ENCODE data around the gene NOD1.
A peak's percentile ranks its signal among the peaks of the same experiment; 100 is the strongest.
"Not testable (repeated sequence)": the region's sequence is repeated elsewhere in the genome, so short reads cannot be mapped to it uniquely, and the experiment has no call there.

NOD1 gene

DNA sequence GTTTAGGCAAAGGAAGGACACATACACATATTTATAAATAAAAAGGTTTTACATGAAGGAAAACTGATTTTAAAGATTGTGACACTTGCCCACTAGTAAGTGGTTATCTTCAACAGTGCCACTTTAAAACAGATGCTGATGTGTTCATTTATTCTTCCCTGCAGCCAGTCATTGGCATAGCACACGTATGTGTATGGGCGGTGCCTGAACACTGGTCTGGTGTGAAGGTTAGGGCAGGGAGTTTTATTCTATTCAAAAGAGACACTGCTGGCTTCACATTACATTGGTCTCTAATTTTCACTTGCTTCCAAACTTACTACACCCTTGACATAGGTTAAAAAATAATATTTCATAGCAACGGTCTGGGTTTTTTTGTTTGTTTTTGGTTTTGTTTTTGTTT, 57.9 kb downstream of the NOD1 start:
- DNase-seq (ENCODE audit: low read depth): no peak

DNA sequence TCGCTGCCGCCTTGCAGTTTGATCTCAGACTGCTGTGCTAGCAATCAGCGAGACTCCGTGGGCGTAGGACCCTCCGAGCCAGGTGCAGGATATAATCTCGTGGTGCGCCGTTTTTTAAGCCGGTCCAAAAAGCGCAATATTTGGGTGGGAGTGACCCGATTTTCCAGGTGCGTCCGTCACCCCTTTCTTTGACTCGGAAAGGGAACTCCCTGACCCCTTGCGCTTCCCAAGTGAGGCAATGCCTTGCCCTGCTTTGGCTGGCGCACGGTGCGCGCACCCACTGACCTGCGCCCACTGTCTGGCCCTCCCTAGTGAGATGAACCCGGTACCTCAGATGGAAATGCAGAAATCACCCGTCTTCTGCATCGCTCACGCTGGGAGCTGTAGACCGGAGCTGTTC, 58.5 kb downstream of the NOD1 start:
- not testable (repeated sequence) for DNase-seq (ENCODE audit: low read depth)

- no peak for DNase-seq (ENCODE audit: low read depth)
Observed at GRCh38 chr7:30413864-30414263, 64.7 kb downstream of the NOD1 start.

DNA sequence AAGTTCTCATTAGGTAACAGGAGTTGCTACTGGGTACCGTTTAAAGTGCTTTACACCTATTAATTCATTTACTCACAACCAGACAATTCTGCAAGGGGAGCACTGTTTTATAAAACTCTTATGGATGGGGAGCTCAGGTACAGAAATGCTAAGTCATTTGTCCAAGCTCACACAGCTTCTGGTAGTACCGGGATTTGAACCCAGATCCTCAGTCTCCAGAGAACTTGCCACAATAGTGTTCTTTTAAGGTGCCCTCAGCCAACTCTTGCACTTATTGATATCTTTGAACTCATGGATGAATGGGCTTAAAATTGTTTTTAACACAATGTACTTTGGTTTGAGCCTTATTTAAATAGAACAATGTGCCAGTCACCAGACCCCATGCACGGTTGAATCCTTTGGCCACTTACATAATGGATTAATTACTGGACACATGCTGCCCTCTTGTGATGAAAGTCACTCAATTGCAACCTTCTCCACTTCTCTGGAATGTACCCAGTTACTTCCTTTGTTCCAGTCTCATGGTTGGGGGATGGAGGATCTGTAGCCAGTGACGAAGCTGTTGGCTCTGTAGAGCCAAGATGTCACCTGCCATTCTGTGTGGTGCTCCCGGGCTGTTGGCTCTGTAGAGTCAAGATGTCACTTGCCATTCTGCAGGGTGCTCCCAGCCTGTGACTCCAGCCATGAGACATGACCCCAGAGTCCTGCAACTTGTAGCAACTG, 65.6 kb downstream of the NOD1 start:
- peak; percentile 79 for DNase-seq (ENCODE audit: low read depth)

DNA sequence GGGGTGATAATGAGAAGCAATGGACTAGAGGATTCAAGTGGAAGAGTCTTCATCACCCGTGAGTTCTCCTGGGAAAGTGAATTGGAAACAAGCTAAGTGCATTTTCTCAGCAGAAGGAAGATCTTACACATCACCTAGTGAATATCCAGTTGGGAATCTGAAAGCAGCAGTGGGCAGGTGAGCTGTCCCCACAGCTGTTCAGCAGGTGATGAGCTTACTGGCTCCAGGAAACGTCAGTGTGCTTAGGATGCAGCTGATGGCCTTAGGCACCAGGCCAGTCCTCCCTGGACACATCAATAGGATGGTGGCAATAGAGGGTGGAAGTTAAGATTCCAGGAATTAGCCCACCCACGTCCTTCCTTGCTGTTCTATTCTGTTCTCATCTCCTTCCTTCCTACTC, 66.7 kb downstream of the NOD1 start:
- no peak for DNase-seq (ENCODE audit: low read depth)

DNA sequence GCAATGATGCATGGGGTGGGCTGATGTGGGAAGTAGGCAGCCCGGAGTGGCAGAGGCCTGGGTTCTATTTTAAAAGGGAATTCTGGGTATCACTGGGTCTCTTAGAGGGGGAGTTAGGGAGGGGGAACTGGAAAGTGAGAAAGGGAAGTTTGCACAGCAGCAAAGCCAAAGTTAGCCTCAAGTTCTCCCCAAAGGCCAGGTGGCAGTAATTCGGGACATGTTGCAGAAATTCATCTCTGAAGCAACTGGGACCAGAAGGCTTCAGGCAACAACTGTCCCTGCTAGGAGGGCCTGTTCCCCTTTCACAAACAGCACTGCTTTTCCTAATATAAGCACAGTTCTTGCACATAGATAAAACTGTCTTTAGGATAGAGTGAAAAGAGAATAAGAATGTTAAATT, 67.4 kb downstream of the NOD1 start:
- DNase-seq (ENCODE audit: low read depth): no peak

DNA sequence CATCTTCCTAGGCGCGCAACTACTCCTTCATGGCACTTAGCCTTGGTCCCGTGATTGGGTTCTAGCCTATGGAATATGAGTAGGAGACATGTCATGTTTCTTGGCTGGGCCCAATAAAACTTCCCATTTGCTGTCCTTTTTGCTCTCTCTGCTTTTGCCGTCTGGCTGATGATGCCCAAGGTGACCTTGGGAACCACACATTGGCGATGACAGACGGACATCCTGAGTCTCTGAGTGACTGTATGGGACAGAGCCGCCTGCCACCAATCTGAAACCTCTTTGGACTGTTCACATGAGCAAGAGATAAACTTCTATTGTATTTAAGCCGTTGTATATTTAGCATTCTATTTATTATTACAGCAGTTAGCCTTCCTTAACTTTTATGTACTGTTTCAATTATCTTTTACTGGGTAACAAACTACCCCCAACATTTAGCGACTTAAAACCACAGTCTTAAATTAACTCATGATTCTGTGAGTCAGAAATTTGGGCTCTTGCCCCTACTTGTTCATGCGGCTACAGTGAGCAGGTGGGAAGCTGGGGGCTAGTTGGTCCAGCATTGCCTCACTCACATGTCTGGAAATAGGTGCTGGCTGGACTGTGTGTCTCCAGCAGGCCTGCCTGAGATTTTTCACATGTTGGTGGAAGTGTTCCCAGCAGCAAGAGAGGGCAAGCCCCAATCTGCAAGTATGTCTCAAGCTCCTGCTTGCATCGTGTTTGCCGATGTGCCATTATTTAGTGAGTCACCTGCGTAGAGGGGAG, 71.7 kb downstream of the NOD1 start:
- no peak for DNase-seq (ENCODE audit: low read depth)

GRCh38 chr7:30405179-30405578, 73.4 kb downstream of the NOD1 start:
- no peak for DNase-seq (ENCODE audit: low read depth)

GRCh38 chr7:30403477-30403876, 75.1 kb downstream of the NOD1 start:
- no peak for DNase-seq (ENCODE audit: low read depth)

DNA sequence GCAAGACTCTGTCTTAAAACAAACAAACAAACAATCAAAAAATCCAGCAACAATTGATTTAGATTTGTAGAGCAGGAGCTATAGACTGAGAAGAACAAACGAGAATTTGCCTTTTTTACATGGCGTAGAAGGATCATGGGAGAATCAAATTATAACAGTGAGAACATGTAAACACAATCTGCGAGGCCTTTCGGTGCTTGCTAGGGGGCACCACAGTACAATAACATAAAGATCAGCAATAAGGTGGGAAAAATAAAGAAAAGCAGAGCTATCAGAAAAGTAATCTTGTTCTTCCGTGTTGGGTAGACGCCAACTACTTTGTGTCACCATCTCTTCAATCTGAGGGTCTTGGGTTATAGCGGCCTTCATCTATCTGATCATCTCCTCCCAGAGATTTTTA, 82.2 kb downstream of the NOD1 start:
- no peak for DNase-seq (ENCODE audit: low read depth)

DNA sequence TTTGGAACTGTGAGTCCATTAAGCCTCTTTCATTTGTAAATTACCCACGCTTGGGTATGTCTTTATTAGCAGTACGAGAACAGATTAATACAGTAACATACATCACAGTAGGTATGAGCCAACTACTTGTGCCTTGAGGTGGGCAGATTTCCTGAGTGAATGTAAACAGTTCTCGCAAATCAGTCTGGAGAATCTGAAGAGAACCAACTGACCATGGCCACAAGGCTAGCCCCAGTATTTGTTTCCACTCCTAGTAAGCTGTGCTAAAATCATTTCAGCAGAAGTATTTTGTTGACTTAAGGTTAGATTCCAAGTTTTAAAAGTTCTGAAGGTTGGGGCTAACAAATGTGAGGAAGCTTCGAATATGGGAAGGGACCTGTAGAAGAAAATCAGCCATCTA, 82.9 kb downstream of the NOD1 start:
- no peak for DNase-seq (ENCODE audit: low read depth)

GRCh38 chr7:30391806-30392205, 86.8 kb downstream of the NOD1 start:
- no peak for DNase-seq (ENCODE audit: low read depth)

GRCh38 chr7:30390736-30391636, 87.6 kb downstream of the NOD1 start:
- DNase-seq (ENCODE audit: low read depth): no peak

GRCh38 chr7:30389791-30390190, 88.8 kb downstream of the NOD1 start:
- no peak for DNase-seq (ENCODE audit: low read depth)

DNA sequence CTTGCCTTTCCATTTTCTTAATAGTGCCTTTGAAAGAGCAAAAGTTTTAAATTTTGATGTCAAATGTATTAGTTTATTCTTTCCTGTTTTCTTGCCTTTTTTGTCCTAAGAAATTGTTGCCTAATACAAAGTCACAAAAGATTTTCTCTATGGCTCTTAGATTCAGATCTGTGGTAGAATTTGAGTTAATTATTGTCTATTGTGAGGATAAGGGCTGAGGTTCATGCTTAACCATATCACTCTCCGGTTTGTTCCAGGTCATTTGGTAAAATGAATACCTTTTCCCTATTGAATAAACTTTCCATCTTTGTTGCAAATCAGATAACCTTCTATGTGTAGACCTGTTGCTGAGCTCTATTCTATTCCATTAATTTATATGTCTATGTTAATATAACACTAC, 96.0 kb downstream of the NOD1 start:
- no peak for DNase-seq (ENCODE audit: low read depth)

GRCh38 chr7:30380824-30381223, 97.8 kb downstream of the NOD1 start:
- not testable (repeated sequence) for DNase-seq (ENCODE audit: low read depth)

- no peak for DNase-seq (ENCODE audit: low read depth)
Observed at GRCh38 chr7:30380294-30380693, 98.3 kb downstream of the NOD1 start.

DNA sequence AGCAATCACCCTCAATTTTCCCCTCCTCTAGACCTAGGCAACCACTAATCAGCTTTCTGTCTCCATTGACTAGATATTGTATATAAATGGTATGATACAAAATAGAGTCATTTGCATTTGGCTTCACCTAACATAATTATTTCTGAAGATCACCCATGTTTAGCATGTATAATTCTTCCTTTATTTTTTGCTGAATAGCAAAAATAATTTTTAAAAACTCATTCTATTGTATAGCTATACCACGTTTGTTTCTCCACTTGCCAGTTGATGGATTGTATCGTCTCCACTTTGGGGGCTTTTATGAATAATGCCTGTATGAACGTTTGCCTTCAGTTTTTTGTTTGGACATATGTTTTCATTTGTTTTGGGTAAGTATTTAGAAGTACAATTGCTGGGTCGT, 98.8 kb downstream of the NOD1 start:
- DNase-seq (ENCODE audit: low read depth): no peak

GRCh38 chr7:30379131-30379530, 99.5 kb downstream of the NOD1 start:
- DNase-seq (ENCODE audit: low read depth): peak; percentile 16

- DNase-seq (ENCODE audit: low read depth): no peak
Observed at GRCh38 chr7:30378275-30378674, 100.3 kb downstream of the NOD1 start.

Data from iris pigment epithelial cell (primary cell).